MG63 (cell line): ENCODE data around the gene OR8B2. TPM values are rescaled to one million over a fixed set of nuclear protein-coding genes. Genes with fewer than 3 reads are reported as not detected.

Experiments
- DNase-seq: peaks from one replicate; pipeline ENCODE4 v3.0.0-alpha.2; 2020
- H3K27me3 ChIP-seq: fragments of 250-450 bp; sonication (Bioruptor Pico); 2 replicates; pipeline ENCODE4 v1.5.1; 2020; ENCODE audit warnings: mild to moderate bottlenecking, moderate library complexity
- H3K36me3 ChIP-seq: fragments of 250-450 bp; sonication (Bioruptor Pico); 2 replicates; pipeline ENCODE4 v1.5.1; 2020; ENCODE audit warnings: mild to moderate bottlenecking, moderate library complexity
- H3K4me3 ChIP-seq: fragments of 250-450 bp; sonication (Bioruptor Pico); 2 replicates; pipeline ENCODE4 v1.5.1; 2020; ENCODE audit warnings: mild to moderate bottlenecking, moderate library complexity
- H3K9me3 ChIP-seq: fragments of 250-450 bp; sonication (Bioruptor Pico); 2 replicates; pipeline ENCODE4 v1.5.1; 2020; ENCODE audit warnings: mild to moderate bottlenecking, moderate library complexity
- total RNA-seq: library from RNA; depleted of rRNA; stranded (reverse); fragments of >200 nt; shearing (Covaris generic); gene quantifications from 2 replicates; pipeline ENCODE4 v1.2.3, GENCODE V29; 2014; ENCODE audit warnings: low replicate concordance; rRNA removed

OR8B2 gene
- total RNA-seq, 1 experiment from 2014 or later: not detected

GRCh38 chr11:124346311-124346955 lies 37.9 kb downstream of the OR8B2 start:
- H3K9me3 ChIP-seq: no peaks in the 10 kb centered on the region
- no peak for DNase-seq
- peaks cover 7% of the 10 kb centered on the region; the same call in 1 of the 2 replicates for H3K27me3 ChIP-seq
- H3K36me3 ChIP-seq: no peaks in the 10 kb centered on the region
- no peak overlapping the region for H3K4me3 ChIP-seq

- no peak for DNase-seq
- Histone ChIP-seq H3K9me3 (no peaks in the 10 kb centered on the region), H3K27me3 (0 out of 2 replicates have a peak, but pooled peaks cover 3% of the 10 kb centered on the region), H3K36me3 (no peaks in the 10 kb centered on the region), H3K4me3 (no peak overlapping the region)
Observed at GRCh38 chr11:124344346-124344745, 40.0 kb downstream of the OR8B2 start.

GRCh38 chr11:124340142-124340447 lies 44.2 kb downstream of the OR8B2 start:
- Histone ChIP-seq H3K9me3 (0 out of 2 replicates have a peak, but pooled peaks cover 2% of the 10 kb centered on the region), H3K27me3 (no peaks in the 10 kb centered on the region), H3K4me3 (no peak overlapping the region), H3K36me3 (no peaks in the 10 kb centered on the region)
- DNase-seq: no peak

- 0 out of 2 replicates have a peak, but pooled peaks cover 2% of the 10 kb centered on the region for H3K9me3 ChIP-seq
- no peak for DNase-seq
- H3K27me3 ChIP-seq: peaks cover 3% of the 10 kb centered on the region
- H3K36me3 ChIP-seq: no peaks in the 10 kb centered on the region
- no peak overlapping the region for H3K4me3 ChIP-seq
Observed at GRCh38 chr11:124339396-124340141, 44.7 kb downstream of the OR8B2 start.

Other genes starting within 250 kb of the OR8B2 start
- gene OR10D3, start 201.2 kb downstream of the OR8B2 start, total RNA-seq: not detected in 2 replicates
- gene OR8G1, start 143.4 kb downstream of the OR8B2 start, total RNA-seq: not detected in 2 replicates
- gene OR8G5, start 128.1 kb downstream of the OR8B2 start, total RNA-seq: not detected in 2 replicates
- not detected in 2 replicates for gene OR8D1, start 70.5 kb downstream of the OR8B2 start, total RNA-seq
- gene OR8D2, start 64.3 kb downstream of the OR8B2 start, total RNA-seq: not detected in 2 replicates
- not detected in 2 replicates for gene OR8B3, start 14.5 kb upstream of the OR8B2 start, total RNA-seq
- not detected in 2 replicates for gene OR8B4, start 40.4 kb upstream of the OR8B2 start, total RNA-seq
- not detected in 2 replicates for gene OR8B8, start 61.2 kb upstream of the OR8B2 start, total RNA-seq
- not detected in 2 replicates for gene OR8B12, start 159.2 kb upstream of the OR8B2 start, total RNA-seq
- gene OR8A1, start 185.5 kb upstream of the OR8B2 start, total RNA-seq: not detected in 2 replicates
- gene PANX3, start 226.9 kb upstream of the OR8B2 start, total RNA-seq: not detected in 2 replicates
- gene TBRG1, start 238.4 kb upstream of the OR8B2 start, total RNA-seq: 13.2 and 24.9 TPM in 2 replicates